HepG2 (cell line): ENCODE measurements around the gene TRMT1L. TPM values are rescaled to one million over a fixed set of nuclear protein-coding genes. Genes with fewer than 3 reads are reported as not detected.

Experiments
- ATAC-seq: fragments of 200-7000 bp; cut with Tn5 transposase; 3 replicates; pipeline ENCODE4 v1.9.1; 2020; ENCODE audit warnings: mild to moderate bottlenecking, moderate library complexity
- BruUV-seq: library from RNA; stranded (reverse); fragments of 400-500 nt; replicated peaks from 2 replicates; lab custom pipeline; 2021; lab: Mats Ljungman, UMichigan
- CTCF ChIA-PET: fragments of 300-600 bp; formaldehyde crosslinking; extraction: SDS; loops from one replicate; lab custom pipeline; 2021; ENCODE audit warnings: low total read pairs, inconsistent platforms, low intra/inter-chr PET ratio; lab: Yijun Ruan, JAX
- POLR2A ChIA-PET: fragments of 350-600 bp; sonication (Branson Sonifier 250); formaldehyde crosslinking; loops from one replicate; lab custom pipeline; 2020; ENCODE audit warnings: antibody characterized with exemption, inconsistent platforms; lab: Yijun Ruan, JAX
- DNase-seq: peaks from one replicate; pipeline ENCODE4 v3.0.0-alpha.2; 2015; ENCODE audit warnings: low spot score
- FAIRE-seq: peaks from 3 replicates; lab custom pipeline; 2011; peaks lifted over from hg19 to GRCh38; lab: Jason Lieb, UNC
- H2AFZ ChIP-seq: one replicate; pipeline ENCODE4 v1.6.1; 2011; ENCODE audit warnings: low read length, inconsistent platforms
- H3K27ac ChIP-seq: fragments of 300-600 bp; 3 replicates; pipeline ENCODE4 v1.8.0; 2011; ENCODE audit warnings: mixed run types, mild to moderate bottlenecking, mixed read lengths, low read length, inconsistent platforms; ENCODE audit not compliant: insufficient read depth; ENCODE audit errors: extremely low read length
- H3K27me3 ChIP-seq, 2 experiments: fragments of 200-600 bp in 1 of 2; 2 replicates in 1 of 2; 3 replicates in 1 of 2; pipeline versions ENCODE4 v1.6.0 to v1.8.0; 2011; ENCODE audit warnings: low read length in 2 of 2, mild to moderate bottlenecking in 2 of 2, moderate library complexity in 2 of 2, inconsistent platforms in 1 of 2; ENCODE audit not compliant: insufficient read depth in 2 of 2, control insufficient read depth in 1 of 2
- H3K36me3 ChIP-seq, 2 experiments: fragments of 200-600 bp in 1 of 2; replicated peaks in 1 of 2; 2 replicates in 1 of 2; 3 replicates in 1 of 2; pipeline versions ENCODE4 v1.5.1 to v1.8.0; 2011; ENCODE audit warnings: low read length in 2 of 2, inconsistent platforms in 1 of 2; ENCODE audit not compliant: insufficient read depth in 2 of 2, control insufficient read depth in 1 of 2
- H3K4me1 ChIP-seq: 2 replicates; pipeline ENCODE4 v1.5.1; 2012; ENCODE audit warnings: low read length, inconsistent platforms; ENCODE audit not compliant: insufficient read depth
- H3K4me2 ChIP-seq: 2 replicates; pipeline ENCODE4 v1.6.0; 2011; ENCODE audit warnings: low read depth, low read length, inconsistent platforms
- H3K4me3 ChIP-seq, 3 experiments: fragments of 200-600 bp in 1 of 3; sonication (generic), shearing (Covaris generic) in 1 of 3; replicated peaks in 1 of 3; 2 replicates each; pipeline ENCODE4 v1.5.1; 2011 to 2016; ENCODE audit warnings: low read length in 3 of 3, inconsistent platforms in 2 of 3, low read depth in 2 of 3, mild to moderate bottlenecking in 2 of 3, control low read depth in 1 of 3, mixed read lengths in 1 of 3; ENCODE audit not compliant: insufficient read depth in 1 of 3
- H3K79me2 ChIP-seq: one replicate; pipeline ENCODE4 v1.6.1; 2011; ENCODE audit warnings: low read length, inconsistent platforms; ENCODE audit not compliant: insufficient read depth
- H3K9ac ChIP-seq: 2 replicates; pipeline ENCODE4 v1.6.0; 2011; ENCODE audit warnings: mild to moderate bottlenecking, low read depth, low read length, inconsistent platforms; ENCODE audit not compliant: insufficient read depth
- H3K9me3 ChIP-seq: 2 replicates; pipeline ENCODE4 v1.5.1; 2012; ENCODE audit warnings: mild to moderate bottlenecking, low read length
- H4K20me1 ChIP-seq: 2 replicates; pipeline ENCODE4 v1.6.0; 2011; ENCODE audit warnings: inconsistent platforms, mild to moderate bottlenecking, low read length, moderate library complexity; ENCODE audit not compliant: insufficient read depth
- CBX1 ChIP-seq: IDR thresholded peaks from one replicate; pipeline ENCODE4 v1.6.1; 2016; ENCODE audit warnings: antibody characterized with exemption, low read depth
- FOXA1 ChIP-seq, 2 experiments: fragments of 450-650 bp in 1 of 2; sonication (generic) in 1 of 2; formaldehyde crosslinking in 1 of 2; IDR thresholded peaks; 2 replicates each; pipeline versions ENCODE4 v1.4.0 to v1.6.1; 2016 to 2020; ENCODE audit warnings: missing genetic modification reagents in 1 of 2
- FOXA3 ChIP-seq: IDR thresholded peaks from 2 replicates; pipeline ENCODE4 v1.6.1; 2016; ENCODE audit warnings: missing genetic modification reagents, missing compliant biosample characterization
- HOMEZ ChIP-seq: IDR thresholded peaks from 2 replicates; pipeline ENCODE4 v1.6.1; 2016; ENCODE audit warnings: low read depth
- IKZF5 ChIP-seq: IDR thresholded peaks from 2 replicates; pipeline ENCODE4 v1.6.1; 2018; ENCODE audit warnings: missing genetic modification reagents, mild to moderate bottlenecking, missing compliant biosample characterization
- PITX1 ChIP-seq: sonication (generic); formaldehyde crosslinking; IDR thresholded peaks from 2 replicates; pipeline ENCODE4 v1.5.1; 2020; ENCODE audit warnings: mild to moderate bottlenecking, missing genetic modification reagents
- SMYD3 ChIP-seq: sonication (generic); formaldehyde crosslinking; IDR thresholded peaks from 2 replicates; pipeline ENCODE4 v1.8.1; 2023; ENCODE audit warnings: mild to moderate bottlenecking, missing genetic modification reagents
- SP4 ChIP-seq: sonication (generic); formaldehyde crosslinking; IDR thresholded peaks from 2 replicates; pipeline ENCODE4 v1.8.1; 2023; ENCODE audit warnings: mild to moderate bottlenecking, missing genetic modification reagents
- SSRP1 ChIP-seq: IDR thresholded peaks from 2 replicates; pipeline ENCODE4 v1.6.1; 2016; ENCODE audit warnings: control low read depth
- STAG1 ChIP-seq: sonication (generic); formaldehyde crosslinking; IDR thresholded peaks from 2 replicates; pipeline ENCODE4 v1.4.0; 2020; ENCODE audit warnings: missing genetic modification reagents
- TARDBP ChIP-seq: sonication (generic); formaldehyde crosslinking; IDR thresholded peaks from 2 replicates; pipeline ENCODE4 v1.8.0; 2022; ENCODE audit warnings: mild to moderate bottlenecking, missing genetic modification reagents
- TGIF2 ChIP-seq: IDR thresholded peaks from 2 replicates; pipeline ENCODE4 v1.6.1; 2016; ENCODE audit warnings: control low read depth, missing compliant biosample characterization
- THYN1 ChIP-seq: sonication (generic); formaldehyde crosslinking; IDR thresholded peaks from 2 replicates; pipeline ENCODE4 v1.8.1; 2023; ENCODE audit warnings: low read depth, mild to moderate bottlenecking, moderate library complexity, missing genetic modification reagents, borderline replicate concordance
- ZBTB25 ChIP-seq: IDR thresholded peaks from 2 replicates; pipeline ENCODE4 v1.6.1; 2018; ENCODE audit warnings: missing genetic modification reagents
- ZFP36L1 ChIP-seq: sonication (generic); formaldehyde crosslinking; IDR thresholded peaks from 2 replicates; pipeline ENCODE4 v1.8.0; 2022; ENCODE audit warnings: mild to moderate bottlenecking, missing genetic modification reagents, moderate library complexity
- ZFX ChIP-seq: sonication (generic); formaldehyde crosslinking; IDR thresholded peaks from 2 replicates; pipeline ENCODE4 v1.4.0; 2020; ENCODE audit warnings: mild to moderate bottlenecking, low read depth, missing genetic modification reagents, moderate library complexity
- ZNF331 ChIP-seq: sonication (generic); formaldehyde crosslinking; IDR thresholded peaks from 2 replicates; pipeline ENCODE4 v1.4.0; 2020; ENCODE audit warnings: missing genetic modification reagents
- ZNF432 ChIP-seq: sonication (generic); formaldehyde crosslinking; IDR thresholded peaks from 2 replicates; pipeline ENCODE4 v1.5.0; 2020; ENCODE audit warnings: missing genetic modification reagents, mild to moderate bottlenecking, borderline replicate concordance
- ZNF713 ChIP-seq: sonication (generic); formaldehyde crosslinking; IDR thresholded peaks from 2 replicates; pipeline ENCODE4 v1.4.0; 2020; ENCODE audit warnings: mild to moderate bottlenecking, missing genetic modification reagents
- ZNF883 ChIP-seq: sonication (generic); formaldehyde crosslinking; IDR thresholded peaks from 2 replicates; pipeline ENCODE4 v1.5.1; 2020; ENCODE audit warnings: mild to moderate bottlenecking, missing genetic modification reagents; ENCODE audit errors: not compliant biosample characterization
- WGBS: methylation state at CpG from one replicate; pipeline ENCODE4 v1.1.6; 2017; ENCODE audit warnings: low lambda C conversion rate; 5-methylcytosine and 5-hydroxymethylcytosine counted together
- in situ Hi-C: cut with HindIII; loops from 2 replicates; pipeline ENCODE4 v1.10.0; 2017; ENCODE audit warnings: low pct_unique_long_range_greater_than_20kb; ENCODE audit not compliant: extremely low pct_ligation_motif_present
- intact Hi-C: fragments of 100-400 bp; cut with micrococcal nuclease; formaldehyde crosslinking; loops from one replicate; pipeline ENCODE4 v1.10.0; 2022; ENCODE audit not compliant: unreplicated experiment
- polyA plus RNA-seq, 8 experiments: library from polyadenylated mRNA; depleted of rRNA in 3 of 8; stranded (reverse) in 7 of 8; unstranded in 1 of 8; fragments of >200 nt; fragmentation: Illumina TruSeq in 4 of 8; extraction: Trizol in 4 of 8; gene quantifications; 2 replicates each; pipeline versions ENCODE4 v1.2.1 to v1.2.3, GENCODE V29; 2011 to 2016; ENCODE audit warnings: low read depth in 4 of 8, missing spikeins in 1 of 8, mixed read lengths in 1 of 8; ENCODE audit not compliant: insufficient read depth in 1 of 8
- total RNA-seq, 5 experiments: library from RNA; depleted of rRNA; stranded (reverse); fragments of >200 nt; fragmentation: Illumina TruSeq; extraction: Trizol; gene quantifications; 2 replicates each; pipeline ENCODE4 v1.2.3, GENCODE V29; 2016; ENCODE audit warnings: low read depth in 1 of 5

The TRMT1L gene
- total and polyA plus RNA-seq, 2 of the 13 experiments (the other 11 are each of a cell fraction or from before 2014, with no cell fraction given) = 17.9 to 19.2 TPM

GRCh38 chr1:185170291-185170848, 13.6 kb upstream of the TRMT1L start:
- in situ Hi-C loops = no loop called here
- ChIA-PET CTCF (interaction anchor here (1.0 to 3.1 kb wide), 3 partner anchors 16 to 365 kb away, joined by 3 to 35 read pairs (median 4); no protein-coding TSS in a partner anchor), POLR2A (interaction anchor here (2.5 kb wide), 1 partner anchor 14 kb away, joined by 13 read pairs; the partner anchor contains the start of genes SWT1 and TRMT1L)
- no peak overlapping the region for H3K9ac ChIP-seq
- H4K20me1 ChIP-seq = no peaks in the 10 kb centered on the region
- FAIRE-seq (peak; percentile 39), ATAC-seq (peak; percentile 99), DNase-seq (peak; percentile 64)
- peak overlapping the region in 1 of 3 experiments; percentile 45; a peak in 1 of 6 replicates for H3K4me3 ChIP-seq
- intact Hi-C loops = loop anchor here (1.0 to 5.0 kb wide), 5 partner anchors 14 to 512 kb away; partner anchors contain the start of genes RNF2, SWT1 and TRMT1L
- H3K9me3 ChIP-seq = no peaks in the 10 kb centered on the region
- WGBS = 27% methylated on average over 5 of the region's 5 CpGs
- no peak overlapping the region for H2AFZ ChIP-seq
- peaks cover 10% of the 10 kb centered on the region for H3K4me1 ChIP-seq
- BruUV-seq = no TSS peak
- H3K27ac ChIP-seq = no peak overlapping the region
- no peaks in the 10 kb centered on the region for H3K79me2 ChIP-seq
- H3K36me3 ChIP-seq = no peaks in the 10 kb centered on the region
- no peaks in the 10 kb centered on the region for H3K27me3 ChIP-seq
- peak overlapping the region; percentile 75 for H3K4me2 ChIP-seq
- TF ChIP-seq ZNF331 (CRISPR knock-in tag) (no peak), FOXA1 (IDR thresholded peaks at IDR 0.05) (no peak), FOXA1 (CRISPR knock-in tag; IDR thresholded peaks at IDR 0.05) (peak; percentile 54), IKZF5 (no peak), ZNF713 (CRISPR knock-in tag) (no peak), STAG1 (CRISPR knock-in tag) (peak; percentile 78), TARDBP (CRISPR knock-in tag) (peak; percentile 30; the same call in 1 of the 2 replicates), TGIF2 (0 out of 2 replicates have a peak, but pooled peaks have one; percentile 38), ZBTB25 (CRISPR knock-in tag) (0 out of 2 replicates have a peak, but pooled peaks have one; percentile 33), ZNF883 (CRISPR knock-in tag) (peak; percentile 28), ZFX (CRISPR knock-in tag) (peak; percentile 33; the same call in 1 of the 2 replicates), ZFP36L1 (CRISPR knock-in tag) (0 out of 2 replicates have a peak, but pooled peaks have one; percentile 22), HOMEZ (CRISPR knock-in tag) (0 out of 2 replicates have a peak, but pooled peaks have one; percentile 18), ZNF432 (no peak), THYN1 (no peak), PITX1 (CRISPR knock-in tag) (peak; percentile 37; the same call in 1 of the 2 replicates), FOXA3 (0 out of 2 replicates have a peak, but pooled peaks have one; percentile 21), SSRP1 (CRISPR knock-in tag) (0 out of 2 replicates have a peak, but pooled peaks have one; percentile 58), SP4 (CRISPR knock-in tag) (0 out of 2 replicates have a peak, but pooled peaks have one; percentile 38), CBX1 (no peak), SMYD3 (0 out of 2 replicates have a peak, but pooled peaks have one; percentile 59)
